GM19463 (cell line): ENCODE data around the gene PBLD.

Source experiments
- ATAC-seq: cut with Tn5 transposase; IDR thresholded peaks from one replicate; pipeline ENCODE4 v1.9.1; 2021; ENCODE audit warnings: mild to moderate bottlenecking, moderate library complexity; ENCODE audit not compliant: unreplicated experiment

The PBLD gene

DNA sequence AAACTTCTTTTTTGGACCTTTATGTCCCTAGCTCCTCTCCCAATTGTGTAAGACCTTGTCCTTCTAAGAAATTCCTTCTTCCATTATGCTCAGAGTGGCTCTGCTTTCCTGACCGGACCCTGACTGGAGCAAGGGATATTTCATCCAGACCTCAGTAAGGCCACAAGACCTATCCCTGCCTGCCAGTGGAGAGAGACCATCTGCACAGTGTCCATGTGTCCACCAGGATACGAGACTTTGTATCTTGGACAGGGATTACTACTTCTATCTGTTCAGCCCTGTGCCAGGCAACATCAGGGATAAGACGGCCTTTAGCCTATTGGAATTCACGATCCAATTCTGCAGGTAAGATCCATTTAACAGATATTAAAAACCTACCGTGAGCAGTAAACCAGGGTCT, 93.7 kb downstream of the PBLD start:
- ATAC-seq: no peak

DNA sequence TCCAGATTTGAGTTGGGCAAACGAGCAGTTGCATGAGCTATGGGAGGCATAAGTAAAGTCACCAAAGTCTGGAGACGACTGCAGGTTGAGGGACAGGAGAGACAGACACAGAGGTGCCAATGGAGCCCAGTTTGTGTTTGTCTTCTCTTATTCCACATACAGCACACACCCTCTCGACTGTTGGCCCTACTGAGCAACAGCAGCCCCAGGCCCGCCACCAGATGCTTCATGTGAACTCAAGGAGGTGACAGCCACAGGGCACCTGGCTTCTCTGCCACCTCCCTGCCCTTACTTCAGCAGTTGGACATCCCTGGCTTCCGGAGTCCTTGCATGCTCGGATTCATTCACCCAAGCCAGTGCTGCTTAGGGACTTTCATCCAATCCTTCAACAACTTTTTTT, 94.4 kb downstream of the PBLD start:
- no peak for ATAC-seq

DNA sequence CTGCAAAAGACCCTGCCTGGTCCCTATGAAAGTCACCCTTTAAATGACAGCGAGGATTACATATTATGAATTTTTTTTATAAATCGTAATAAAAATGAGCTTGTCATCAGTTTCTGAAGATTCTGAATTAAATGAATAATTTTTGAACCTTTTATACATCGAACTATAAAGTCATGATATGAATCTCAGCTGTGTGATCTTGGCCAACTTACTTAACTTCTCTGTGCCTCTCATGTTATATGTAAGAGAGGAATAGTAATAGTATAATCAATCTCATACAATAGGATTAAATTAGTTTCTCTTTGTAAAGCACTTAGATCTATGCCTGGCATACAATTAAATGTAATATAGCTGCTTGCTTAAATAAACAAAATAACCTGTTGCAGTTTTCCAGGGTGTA, 95.6 kb downstream of the PBLD start:
- no peak for ATAC-seq

DNA sequence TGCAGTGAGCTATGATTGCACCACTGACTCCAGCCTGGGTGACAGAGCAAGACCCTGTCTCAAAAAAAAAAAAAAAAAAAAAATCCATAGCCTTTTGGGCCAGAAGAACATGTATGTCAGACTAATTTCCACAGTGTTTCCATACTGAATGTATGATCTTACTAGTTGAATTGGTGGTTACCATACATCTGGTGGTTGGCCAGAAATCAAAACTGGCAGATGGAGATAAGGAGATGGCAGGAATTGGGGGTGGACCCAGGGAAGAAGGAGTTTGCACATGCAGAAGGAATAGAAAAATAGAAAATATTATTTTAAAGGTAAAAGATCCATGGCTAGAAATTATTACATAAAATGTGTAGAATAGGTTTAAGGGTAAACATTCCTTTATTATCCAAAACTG, 97.1 kb downstream of the PBLD start:
- no peak for ATAC-seq

DNA sequence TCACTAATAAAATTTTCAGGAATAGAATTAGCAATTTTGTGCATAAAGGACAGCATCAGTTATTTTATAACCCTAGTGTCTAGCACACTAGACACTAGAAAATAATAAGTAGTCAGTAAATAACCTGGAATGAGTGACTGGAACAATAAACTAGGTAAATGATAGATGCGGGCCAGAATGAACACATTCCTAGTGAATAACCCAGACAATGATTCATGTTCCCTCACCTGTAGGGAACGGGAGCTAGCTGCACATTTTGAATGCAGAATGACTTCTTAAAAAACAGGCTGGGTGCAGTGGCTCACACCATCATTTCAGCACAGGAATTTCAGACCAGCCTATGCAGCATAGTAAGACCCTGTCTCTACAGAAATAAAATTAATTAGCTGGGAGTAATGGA, 97.6 kb downstream of the PBLD start:
- ATAC-seq: no peak

DNA sequence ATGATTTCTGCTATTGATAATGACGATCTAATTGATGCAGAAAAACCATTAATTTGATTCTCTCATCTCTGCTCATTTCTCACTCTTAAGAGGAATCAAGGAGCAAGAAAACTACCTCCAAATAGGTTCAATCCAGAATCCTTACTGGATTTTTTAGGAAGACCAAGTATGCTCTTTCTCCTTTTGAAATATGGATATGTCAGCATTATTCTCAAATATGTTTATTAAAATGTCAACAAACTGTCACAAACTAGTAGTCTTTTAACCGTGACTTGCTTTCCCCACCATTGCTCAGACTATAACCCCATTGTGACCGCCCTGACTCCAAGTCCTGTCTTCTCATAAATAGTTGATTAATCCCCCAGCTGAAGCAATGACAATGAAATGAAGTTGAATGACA, 99.7 kb downstream of the PBLD start:
- ATAC-seq: no peak
